Measurements from ENCODE around the gene SLC10A3. TPM values are rescaled to one million over a fixed set of nuclear protein-coding genes. Genes with fewer than 3 reads are reported as not detected.
A peak's percentile ranks its signal among the peaks of the same experiment; 100 is the strongest.

Gene SLC10A3
- total RNA-seq, 2 experiments from 2014 or later: 15.7 to 16.4 TPM

- Mint-ChIP-seq H3K4me3 (peak overlapping the region; percentile 86), H3K27ac (peak overlapping the region; percentile 88), H3K4me1 (ENCODE audit: low read depth) (peaks cover 8% of the 10 kb centered on the region), H3K27me3 (no peaks in the 10 kb centered on the region), H3K36me3 (ENCODE audit: low read depth) (peaks cover 25% of the 10 kb centered on the region), H3K9me3 (no peaks in the 10 kb centered on the region)
- intact Hi-C loops (cut with DNase I, micrococcal nuclease): no loop called here
- H3K27ac ChIP-seq (ENCODE audit: low read depth in 1 of 2, low read length in 2 of 2): peak overlapping the region; percentile 69
- no peaks in the 10 kb centered on the region for H3K27me3 ChIP-seq (ENCODE audit: control insufficient read depth in 1 of 2, insufficient read depth in 2 of 2, low read length in 2 of 2)
- peaks cover 68% of the 10 kb centered on the region for H3K4me1 ChIP-seq (ENCODE audit: insufficient read depth, low read length)
- ATAC-seq (ENCODE audit: poor library complexity) (peak; percentile 11), DNase-seq (no peak)
- ChIA-PET CTCF (no interaction called here), POLR2A (interaction anchor here (1.1 to 1.9 kb wide), 6 partner anchors 14 to 516 kb away, joined by 3 to 6 read pairs (median 3); partner anchors contain the start of genes ATP6AP1 and RPL10)
- peak overlapping the region; percentile 44 for H3K4me3 ChIP-seq (ENCODE audit: low read length)
- TF ChIP-seq, protein P1, sequence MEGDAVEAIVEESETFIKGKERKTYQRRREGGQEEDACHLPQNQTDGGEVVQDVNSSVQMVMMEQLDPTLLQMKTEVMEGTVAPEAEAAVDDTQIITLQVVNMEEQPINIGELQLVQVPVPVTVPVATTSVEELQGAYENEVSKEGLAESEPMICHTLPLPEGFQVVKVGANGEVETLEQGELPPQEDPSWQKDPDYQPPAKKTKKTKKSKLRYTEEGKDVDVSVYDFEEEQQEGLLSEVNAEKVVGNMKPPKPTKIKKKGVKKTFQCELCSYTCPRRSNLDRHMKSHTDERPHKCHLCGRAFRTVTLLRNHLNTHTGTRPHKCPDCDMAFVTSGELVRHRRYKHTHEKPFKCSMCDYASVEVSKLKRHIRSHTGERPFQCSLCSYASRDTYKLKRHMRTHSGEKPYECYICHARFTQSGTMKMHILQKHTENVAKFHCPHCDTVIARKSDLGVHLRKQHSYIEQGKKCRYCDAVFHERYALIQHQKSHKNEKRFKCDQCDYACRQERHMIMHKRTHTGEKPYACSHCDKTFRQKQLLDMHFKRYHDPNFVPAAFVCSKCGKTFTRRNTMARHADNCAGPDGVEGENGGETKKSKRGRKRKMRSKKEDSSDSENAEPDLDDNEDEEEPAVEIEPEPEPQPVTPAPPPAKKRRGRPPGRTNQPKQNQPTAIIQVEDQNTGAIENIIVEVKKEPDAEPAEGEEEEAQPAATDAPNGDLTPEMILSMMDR (IDR thresholded peaks at IDR 0.05): no peak
- H3K36me3 ChIP-seq (ENCODE audit: insufficient read depth, low read length): peaks cover 35% of the 10 kb centered on the region
- no peaks in the 10 kb centered on the region for H3K9me3 ChIP-seq (ENCODE audit: control insufficient read depth in 1 of 2, insufficient read depth in 1 of 2, low read length in 2 of 2)
Measured at GRCh38 chrX:154443479-154443910, 46.9 kb downstream of the SLC10A3 start.

DNA sequence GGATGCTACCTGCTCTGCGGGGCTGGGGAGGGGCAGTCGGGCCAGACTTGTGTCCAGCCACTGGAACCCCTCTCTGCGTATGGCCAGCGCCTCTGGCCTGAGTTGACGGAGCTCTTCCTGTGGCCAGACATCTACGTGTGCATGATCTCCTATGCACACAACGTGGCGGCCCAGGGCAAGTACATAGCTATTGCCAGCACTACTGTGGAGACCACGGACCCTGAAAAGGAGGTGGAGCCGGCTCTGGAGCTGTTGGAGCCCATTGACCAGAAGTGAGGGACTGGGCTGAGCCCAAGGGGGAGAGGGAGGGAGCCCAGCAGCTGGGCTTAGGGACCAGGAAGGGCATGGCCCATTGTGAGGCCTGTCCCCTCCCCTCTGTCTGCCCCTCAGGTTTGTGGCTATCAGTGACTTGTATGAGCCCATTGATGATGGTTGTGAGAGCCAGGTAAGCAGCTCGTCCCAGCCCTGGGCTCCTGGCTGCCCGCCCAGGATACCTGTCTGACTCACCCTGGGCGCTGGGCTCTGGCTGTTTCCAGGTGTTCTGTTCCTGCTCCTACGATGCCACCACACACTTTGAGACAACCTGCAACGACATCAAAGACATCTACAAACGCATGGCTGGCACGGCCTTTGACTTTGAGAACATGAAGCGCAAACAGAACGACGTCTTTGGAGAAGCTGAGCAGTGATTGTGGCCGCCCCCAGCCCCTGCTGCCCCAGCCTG, 48.3 kb downstream of the SLC10A3 start:
- DNase-seq (no peak), ATAC-seq (ENCODE audit: poor library complexity) (no peak)
- ChIA-PET POLR2A (interaction anchor here (0.6 to 1.8 kb wide), 5 partner anchors 13 to 62 kb away, joined by 3 to 10 read pairs (median 6); partner anchors contain the start of genes ATP6AP1, PLXNA3 and RPL10), CTCF (no interaction called here)
- peak overlapping the region in 1 of 2 donors; percentile 22 for H3K27ac ChIP-seq (ENCODE audit: low read depth in 1 of 2, low read length in 2 of 2)
- H3K4me1 ChIP-seq (ENCODE audit: insufficient read depth, low read length): peaks cover 77% of the 10 kb centered on the region
- intact Hi-C loops (cut with DNase I, micrococcal nuclease): no loop called here
- H3K27me3 Mint-ChIP-seq: no peaks in the 10 kb centered on the region
- TF ChIP-seq, protein P1 (IDR thresholded peaks at IDR 0.05): no peak
- no peaks in the 10 kb centered on the region for H3K9me3 ChIP-seq (ENCODE audit: control insufficient read depth in 1 of 2, insufficient read depth in 1 of 2, low read length in 2 of 2)
- no peak overlapping the region for H3K4me3 ChIP-seq (ENCODE audit: low read length)
- no peaks in the 10 kb centered on the region for H3K27me3 ChIP-seq (ENCODE audit: control insufficient read depth in 1 of 2, insufficient read depth in 2 of 2, low read length in 2 of 2)
- peaks cover 30% of the 10 kb centered on the region for H3K36me3 ChIP-seq (ENCODE audit: insufficient read depth, low read length)
- H3K4me3 Mint-ChIP-seq: peak overlapping the region; percentile 58
- no peaks in the 10 kb centered on the region for H3K9me3 Mint-ChIP-seq
- peaks cover 22% of the 10 kb centered on the region for H3K36me3 Mint-ChIP-seq (ENCODE audit: low read depth)
- H3K27ac Mint-ChIP-seq: peak overlapping the region; percentile 73
- peaks cover 8% of the 10 kb centered on the region for H3K4me1 Mint-ChIP-seq (ENCODE audit: low read depth)

GRCh38 chrX:154441564-154441963, 48.9 kb downstream of the SLC10A3 start:
- ATAC-seq (ENCODE audit: poor library complexity) (no peak), DNase-seq (peak in 4 of 14 experiments; percentile 31 to 63 (median 44))
- Mint-ChIP-seq H3K4me1 (ENCODE audit: low read depth) (peaks cover 8% of the 10 kb centered on the region), H3K27ac (peak overlapping the region; percentile 73), H3K9me3 (no peaks in the 10 kb centered on the region), H3K36me3 (ENCODE audit: low read depth) (peaks cover 16% of the 10 kb centered on the region), H3K4me3 (peak overlapping the region; percentile 58), H3K27me3 (no peaks in the 10 kb centered on the region)
- H3K36me3 ChIP-seq (ENCODE audit: insufficient read depth, low read length): peaks cover 25% of the 10 kb centered on the region
- ChIA-PET CTCF (no interaction called here), POLR2A (interaction anchor here (0.6 to 1.8 kb wide), 6 partner anchors 12 to 63 kb away, joined by 3 to 10 read pairs (median 4); partner anchors contain the start of genes ATP6AP1, LAGE3, PLXNA3 and RPL10)
- H3K4me1 ChIP-seq (ENCODE audit: insufficient read depth, low read length): peaks cover 72% of the 10 kb centered on the region
- intact Hi-C loops (cut with DNase I, micrococcal nuclease): no loop called here
- no peaks in the 10 kb centered on the region for H3K27me3 ChIP-seq (ENCODE audit: control insufficient read depth in 1 of 2, insufficient read depth in 2 of 2, low read length in 2 of 2)
- TF ChIP-seq, protein P1 (IDR thresholded peaks at IDR 0.05): no peak
- H3K27ac ChIP-seq (ENCODE audit: low read depth in 1 of 2, low read length in 2 of 2): peak overlapping the region in 1 of 2 donors; percentile 22
- no peaks in the 10 kb centered on the region for H3K9me3 ChIP-seq (ENCODE audit: control insufficient read depth in 1 of 2, insufficient read depth in 1 of 2, low read length in 2 of 2)
- no peak overlapping the region for H3K4me3 ChIP-seq (ENCODE audit: low read length)
